Measurements from ENCODE around the gene MPPED1.

Gene MPPED1

DNA sequence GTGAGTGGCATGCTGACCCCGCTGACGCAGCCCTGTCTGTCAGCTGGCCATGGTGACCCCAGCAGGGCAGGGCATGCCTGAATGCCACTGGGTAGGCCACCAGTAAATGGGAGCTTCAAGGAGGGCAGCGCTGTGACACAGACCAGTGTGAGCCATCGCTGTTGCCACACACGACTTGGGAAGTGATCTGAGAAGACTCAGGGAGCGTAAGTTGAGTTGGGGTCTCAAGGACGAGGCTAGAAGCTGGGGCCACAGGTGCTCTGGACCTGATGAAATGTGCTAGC lies 28.2 kb downstream of the MPPED1 start:
- TF ChIP-seq YY1 (IDR thresholded peaks at IDR 0.05; ENCODE audit: low read depth) (no peak), TCF12 (IDR thresholded peaks at IDR 0.05; ENCODE audit: low read depth) (no peak), TAF1 (IDR thresholded peaks at IDR 0.05; ENCODE audit: low read depth) (no peak), RAD21 (IDR thresholded peaks at IDR 0.05; ENCODE audit: low read depth) (no peak), REST (IDR thresholded peaks at IDR 0.05; ENCODE audit: low read depth) (no peak), CEBPB (IDR thresholded peaks at IDR 0.05) (no peak), CREB1 (IDR thresholded peaks at IDR 0.05; ENCODE audit: low read depth) (no peak), ZBTB7A (IDR thresholded peaks at IDR 0.05; ENCODE audit: low read depth) (no peak), EP300 (IDR thresholded peaks at IDR 0.05; ENCODE audit: borderline replicate concordance) (no peak), FOXM1 (IDR thresholded peaks at IDR 0.05; ENCODE audit: borderline replicate concordance, low read depth) (no peak), EGR1 (IDR thresholded peaks at IDR 0.05) (no peak), TEAD4 (IDR thresholded peaks at IDR 0.05) (no peak)

DNA sequence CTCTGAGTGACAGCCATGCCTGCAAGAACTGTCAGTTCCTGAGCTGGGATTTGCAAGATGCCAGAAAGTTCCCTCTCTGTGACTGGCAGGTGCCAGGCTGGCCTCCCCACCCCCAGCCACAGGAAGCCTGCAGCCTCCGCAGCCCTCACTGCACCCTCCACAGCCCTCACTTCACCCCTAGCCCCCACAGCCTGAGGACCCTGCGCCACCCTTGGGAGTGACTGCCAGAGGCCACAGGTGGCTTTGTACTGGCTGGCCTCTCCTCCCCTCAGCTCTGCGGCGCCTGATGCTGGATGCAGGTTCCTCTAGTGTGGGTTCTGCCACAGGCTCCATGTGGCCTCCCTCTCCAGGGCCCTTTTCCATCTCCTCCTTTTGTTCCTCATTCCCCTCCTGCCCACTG lies 28.7 kb downstream of the MPPED1 start:
- no peak for TF ChIP-seq YY1 (IDR thresholded peaks at IDR 0.05; ENCODE audit: low read depth)
- TF ChIP-seq RAD21 (IDR thresholded peaks at IDR 0.05; ENCODE audit: low read depth), result no peak

DNA sequence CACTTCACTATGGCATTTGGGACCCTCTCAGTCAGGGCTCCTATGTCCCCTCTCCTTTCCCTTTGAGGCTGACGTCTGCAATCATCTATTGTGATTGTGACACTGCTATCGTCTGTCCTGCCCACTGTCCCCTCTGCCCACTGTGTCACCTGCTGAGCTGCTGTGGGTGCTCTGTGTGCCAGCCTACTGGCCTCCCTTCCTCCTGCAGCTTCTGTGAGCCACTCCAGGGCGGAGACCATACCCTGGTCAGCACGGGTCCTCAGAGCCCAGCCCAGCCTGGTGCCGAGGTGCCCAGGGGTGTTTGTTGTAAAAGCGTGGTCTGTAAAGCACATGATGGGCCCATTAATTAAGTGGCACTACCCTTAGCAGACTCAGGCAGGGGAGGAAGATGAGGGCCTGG lies 29.4 kb downstream of the MPPED1 start:
- TF ChIP-seq CREB1 (IDR thresholded peaks at IDR 0.05; ENCODE audit: low read depth), result no peak
- no peak for TF ChIP-seq EP300 (IDR thresholded peaks at IDR 0.05; ENCODE audit: borderline replicate concordance)
- no peak for TF ChIP-seq TCF12 (IDR thresholded peaks at IDR 0.05; ENCODE audit: low read depth)
- no peak for TF ChIP-seq YY1 (IDR thresholded peaks at IDR 0.05; ENCODE audit: low read depth)
- no peak for TF ChIP-seq ZBTB7A (IDR thresholded peaks at IDR 0.05; ENCODE audit: low read depth)
- TF ChIP-seq TEAD4 (IDR thresholded peaks at IDR 0.05), result no peak
- TF ChIP-seq USF1 (IDR thresholded peaks at IDR 0.05), result no peak
- TF ChIP-seq, protein P1, sequence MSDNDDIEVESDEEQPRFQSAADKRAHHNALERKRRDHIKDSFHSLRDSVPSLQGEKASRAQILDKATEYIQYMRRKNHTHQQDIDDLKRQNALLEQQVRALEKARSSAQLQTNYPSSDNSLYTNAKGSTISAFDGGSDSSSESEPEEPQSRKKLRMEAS (IDR thresholded peaks at IDR 0.05), result no peak
- no peak for TF ChIP-seq CEBPB (IDR thresholded peaks at IDR 0.05)
- TF ChIP-seq RAD21 (IDR thresholded peaks at IDR 0.05; ENCODE audit: low read depth), result no peak
- no peak for TF ChIP-seq EGR1 (IDR thresholded peaks at IDR 0.05)
- TF ChIP-seq NFIC (IDR thresholded peaks at IDR 0.05), result no peak
- no peak for TF ChIP-seq FOXM1 (IDR thresholded peaks at IDR 0.05; ENCODE audit: borderline replicate concordance, low read depth)
- TF ChIP-seq REST (IDR thresholded peaks at IDR 0.05; ENCODE audit: low read depth), result no peak
- TF ChIP-seq TAF1 (IDR thresholded peaks at IDR 0.05; ENCODE audit: low read depth), result no peak

GRCh38 chr22:43441751-43442150 lies 29.9 kb downstream of the MPPED1 start:
- TF ChIP-seq FOXM1 (IDR thresholded peaks at IDR 0.05; ENCODE audit: borderline replicate concordance, low read depth) (no peak), TCF12 (IDR thresholded peaks at IDR 0.05; ENCODE audit: low read depth) (no peak), NFIC (IDR thresholded peaks at IDR 0.05) (no peak), REST (IDR thresholded peaks at IDR 0.05; ENCODE audit: low read depth) (no peak), EP300 (IDR thresholded peaks at IDR 0.05; ENCODE audit: borderline replicate concordance) (no peak), CEBPB (IDR thresholded peaks at IDR 0.05) (no peak), EGR1 (IDR thresholded peaks at IDR 0.05) (no peak), YY1 (IDR thresholded peaks at IDR 0.05; ENCODE audit: low read depth) (no peak), TAF1 (IDR thresholded peaks at IDR 0.05; ENCODE audit: low read depth) (no peak), USF1 (IDR thresholded peaks at IDR 0.05) (no peak), CREB1 (IDR thresholded peaks at IDR 0.05; ENCODE audit: low read depth) (no peak), TEAD4 (IDR thresholded peaks at IDR 0.05) (no peak), ZBTB7A (IDR thresholded peaks at IDR 0.05; ENCODE audit: low read depth) (no peak), RAD21 (IDR thresholded peaks at IDR 0.05; ENCODE audit: low read depth) (no peak)
- TF ChIP-seq, protein P1 (IDR thresholded peaks at IDR 0.05), result no peak
